ENCODE results near the gene SETBP1.

DNA sequence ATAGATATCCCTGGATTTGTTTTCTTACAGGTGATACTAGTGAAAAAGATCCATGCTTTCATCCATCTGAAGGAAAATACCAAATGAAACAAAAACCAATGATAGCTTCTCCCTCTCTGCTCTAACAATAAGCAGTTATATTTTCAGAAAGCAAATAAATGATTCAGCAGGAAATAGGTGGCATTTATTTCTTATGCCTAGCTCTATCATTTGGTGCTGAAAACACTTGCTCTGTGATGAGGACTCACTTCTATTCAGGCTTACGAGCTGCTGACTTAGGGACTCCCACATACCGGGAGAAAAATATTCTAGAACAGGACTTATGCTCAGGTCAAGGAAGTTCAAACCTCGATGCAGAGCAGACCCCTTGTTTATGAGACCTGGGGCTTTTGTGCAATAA, 142.6 kb downstream of the SETBP1 start:
- TF ChIP-seq, protein P1, sequence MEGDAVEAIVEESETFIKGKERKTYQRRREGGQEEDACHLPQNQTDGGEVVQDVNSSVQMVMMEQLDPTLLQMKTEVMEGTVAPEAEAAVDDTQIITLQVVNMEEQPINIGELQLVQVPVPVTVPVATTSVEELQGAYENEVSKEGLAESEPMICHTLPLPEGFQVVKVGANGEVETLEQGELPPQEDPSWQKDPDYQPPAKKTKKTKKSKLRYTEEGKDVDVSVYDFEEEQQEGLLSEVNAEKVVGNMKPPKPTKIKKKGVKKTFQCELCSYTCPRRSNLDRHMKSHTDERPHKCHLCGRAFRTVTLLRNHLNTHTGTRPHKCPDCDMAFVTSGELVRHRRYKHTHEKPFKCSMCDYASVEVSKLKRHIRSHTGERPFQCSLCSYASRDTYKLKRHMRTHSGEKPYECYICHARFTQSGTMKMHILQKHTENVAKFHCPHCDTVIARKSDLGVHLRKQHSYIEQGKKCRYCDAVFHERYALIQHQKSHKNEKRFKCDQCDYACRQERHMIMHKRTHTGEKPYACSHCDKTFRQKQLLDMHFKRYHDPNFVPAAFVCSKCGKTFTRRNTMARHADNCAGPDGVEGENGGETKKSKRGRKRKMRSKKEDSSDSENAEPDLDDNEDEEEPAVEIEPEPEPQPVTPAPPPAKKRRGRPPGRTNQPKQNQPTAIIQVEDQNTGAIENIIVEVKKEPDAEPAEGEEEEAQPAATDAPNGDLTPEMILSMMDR (CRISPR knock-in tag; IDR thresholded peaks at IDR 0.05), result no peak
- TF ChIP-seq, protein P2, sequence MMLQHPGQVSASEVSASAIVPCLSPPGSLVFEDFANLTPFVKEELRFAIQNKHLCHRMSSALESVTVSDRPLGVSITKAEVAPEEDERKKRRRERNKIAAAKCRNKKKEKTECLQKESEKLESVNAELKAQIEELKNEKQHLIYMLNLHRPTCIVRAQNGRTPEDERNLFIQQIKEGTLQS (CRISPR knock-in tag; IDR thresholded peaks at IDR 0.05), result no peak
- TF ChIP-seq EP300 (IDR thresholded peaks at IDR 0.05; ENCODE audit: low read depth in 2 of 2, low read length in 2 of 2) (no peak), EP300 (CRISPR knock-in tag; IDR thresholded peaks at IDR 0.05; ENCODE audit: borderline replicate concordance) (no peak), CHCHD3 (CRISPR knock-in tag; IDR thresholded peaks at IDR 0.05) (no peak), TBL1XR1 (IDR thresholded peaks at IDR 0.05; ENCODE audit: borderline replicate concordance, low read length, partially characterized antibody) (no peak), ZNF24 (IDR thresholded peaks at IDR 0.05) (no peak), ZNF687 (CRISPR knock-in tag; IDR thresholded peaks at IDR 0.05) (no peak), EED (CRISPR knock-in tag; IDR thresholded peaks at IDR 0.05) (no peak), ZNF558 (CRISPR knock-in tag; IDR thresholded peaks at IDR 0.05; ENCODE audit: borderline replicate concordance) (no peak), MAX (IDR thresholded peaks at IDR 0.05) (no peak), SALL2 (CRISPR knock-in tag; IDR thresholded peaks at IDR 0.05) (no peak), SIN3A (IDR thresholded peaks at IDR 0.05; ENCODE audit: borderline replicate concordance, low read depth, low read length) (no peak)
